HCT116 (cell line): ENCODE data around the gene ORC4. TPM values are rescaled to one million over a fixed set of nuclear protein-coding genes. Genes with fewer than 3 reads are reported as not detected.

ENCODE experiments used
- ATAC-seq: fragments of 200-7000 bp; cut with Tn5 transposase; 2 replicates; pipeline ENCODE4 v1.9.1; 2020; ENCODE audit warnings: mild to moderate bottlenecking, moderate library complexity
- BruUV-seq: library from RNA; stranded (reverse); fragments of 400-500 nt; replicated peaks from 2 replicates; lab custom pipeline; 2021; lab: Mats Ljungman, UMichigan
- CTCF ChIA-PET: fragments of 300-600 bp; sonication (Branson Sonifier 250); formaldehyde crosslinking; loops from one replicate; lab custom pipeline; 2021; ENCODE audit warnings: antibody characterized with exemption; lab: Charles Lee
- POLR2A ChIA-PET: fragments of 300-600, 350-600 bp; sonication (Branson Sonifier 250); formaldehyde crosslinking; loops from one replicate; lab custom pipeline; 2021; ENCODE audit warnings: antibody characterized with exemption; lab: Charles Lee
- RAD21 ChIA-PET, 2 experiments: fragments of 300-600 bp; sonication (Branson Sonifier 250); formaldehyde crosslinking; loops; one replicate each; lab custom pipeline; 2023; ENCODE audit warnings: low total read pairs in 2 of 2; ENCODE audit not compliant: uncharacterized antibody in 2 of 2, unreplicated experiment in 2 of 2, low non-redundant PET in 1 of 2; lab: Charles Lee
- DNase-seq: peaks from one replicate; pipeline ENCODE4 v3.0.0-alpha.2; 2010; ENCODE audit warnings: low read depth, low spot score
- H2AFZ ChIP-seq: fragments of 200-600 bp; shearing (Covaris generic), sonication (generic); 2 replicates; pipeline ENCODE4 v1.6.1; 2017; ENCODE audit warnings: low read depth, mixed run types, mixed read lengths, antibody characterized with exemption, low read length; ENCODE audit not compliant: poor library complexity, severe bottlenecking
- H3K27ac ChIP-seq: 2 replicates; pipeline ENCODE4 v1.5.1; 2012; ENCODE audit warnings: low read depth, low read length
- H3K27me3 ChIP-seq: fragments of 200-600 bp; sonication (generic); 2 replicates; pipeline ENCODE4 v1.6.1; 2016; ENCODE audit warnings: mixed run types, low read length, mixed read lengths; ENCODE audit not compliant: insufficient read depth
- H3K36me3 ChIP-seq, 2 experiments: fragments of 200-500 bp in 1 of 2; fragments of 200-600 bp in 1 of 2; sonication (Bioruptor generic) in 1 of 2; sonication (generic) in 1 of 2; 2 replicates each; pipeline versions ENCODE4 v1.5.1 to v1.6.1; 2014 to 2016; ENCODE audit warnings: low read length in 2 of 2, inconsistent platforms in 1 of 2, mixed read lengths in 1 of 2, mixed run types in 1 of 2; ENCODE audit not compliant: insufficient read depth in 2 of 2, control insufficient read depth in 1 of 2
- H3K4me1 ChIP-seq, 2 experiments: fragments of 200-600 bp in 1 of 2; sonication (generic) in 1 of 2; 2 replicates each; pipeline versions ENCODE4 v1.5.1 to v1.6.1; 2012 to 2017; ENCODE audit warnings: low read length in 2 of 2, inconsistent platforms in 1 of 2, mild to moderate bottlenecking in 1 of 2, mixed read lengths in 1 of 2, mixed run types in 1 of 2, moderate library complexity in 1 of 2; ENCODE audit not compliant: insufficient read depth in 2 of 2, control insufficient read depth in 1 of 2
- H3K4me2 ChIP-seq: fragments of 200-600 bp; sonication (generic); 2 replicates; pipeline ENCODE4 v1.6.1; 2017; ENCODE audit warnings: mixed run types, low read length, mixed read lengths
- H3K4me3 ChIP-seq, 2 experiments: fragments of 200-600 bp in 1 of 2; sonication (generic) in 1 of 2; replicated peaks in 1 of 2; 2 replicates each; pipeline ENCODE4 v1.5.1; 2011 to 2016; ENCODE audit warnings: low read length in 2 of 2, control low read depth in 1 of 2, low read depth in 1 of 2, mild to moderate bottlenecking in 1 of 2, mixed read lengths in 1 of 2, mixed run types in 1 of 2
- H3K79me2 ChIP-seq: fragments of 200-600 bp; sonication (generic); 2 replicates; pipeline ENCODE4 v1.6.1; 2017; ENCODE audit warnings: mild to moderate bottlenecking, mixed run types, low read length, moderate library complexity, mixed read lengths; ENCODE audit not compliant: insufficient read depth
- H3K9ac ChIP-seq: fragments of 200-600 bp; sonication (generic); 2 replicates; pipeline ENCODE4 v1.6.1; 2016; ENCODE audit warnings: low read length, mixed read lengths
- H3K9me2 ChIP-seq: fragments of 200-600 bp; sonication (generic), shearing (Covaris generic); 2 replicates; pipeline ENCODE4 v1.6.1; 2017; ENCODE audit warnings: mixed run types, mild to moderate bottlenecking, moderate library complexity; ENCODE audit not compliant: insufficient read depth
- H3K9me3 ChIP-seq, 2 experiments: fragments of 200-500 bp in 1 of 2; fragments of 200-600 bp in 1 of 2; sonication (Bioruptor generic) in 1 of 2; sonication (generic) in 1 of 2; 2 replicates each; pipeline ENCODE4 v1.6.1; 2014 to 2017; ENCODE audit warnings: low read length in 2 of 2, mixed read lengths in 2 of 2, inconsistent platforms in 1 of 2, low read depth in 1 of 2, mild to moderate bottlenecking in 1 of 2, mixed run types in 1 of 2, moderate library complexity in 1 of 2; ENCODE audit not compliant: control insufficient read depth in 1 of 2, insufficient read depth in 1 of 2
- H4K20me1 ChIP-seq: fragments of 200-600 bp; sonication (generic), shearing (Covaris generic); 2 replicates; pipeline ENCODE4 v1.6.1; 2017; ENCODE audit warnings: mixed run types, mild to moderate bottlenecking, moderate library complexity; ENCODE audit not compliant: insufficient read depth
- ATF3 ChIP-seq: IDR thresholded peaks from 2 replicates; pipeline ENCODE4 v1.6.1; 2012
- CBX3 ChIP-seq: IDR thresholded peaks from 2 replicates; pipeline ENCODE4 v1.6.1; 2012; ENCODE audit warnings: low read depth
- CTCF ChIP-seq, 3 experiments: fragments of 200-600 bp in 1 of 3; sonication (generic) in 1 of 3; IDR thresholded peaks in 2 of 3; conservative IDR thresholded peaks in 1 of 3; 2 replicates each; pipeline ENCODE4 v1.5.1; 2012 to 2017; ENCODE audit warnings: low read depth in 2 of 3, low read length in 2 of 3, antibody characterized with exemption in 1 of 3, borderline replicate concordance in 1 of 3, control low read depth in 1 of 3, mild to moderate bottlenecking in 1 of 3, mixed read lengths in 1 of 3, mixed run types in 1 of 3, moderate library complexity in 1 of 3; ENCODE audit not compliant: insufficient read depth in 1 of 3
- EGR1 ChIP-seq: IDR thresholded peaks from 2 replicates; pipeline ENCODE4 v1.6.1; 2012; ENCODE audit warnings: low read depth
- ELF1 ChIP-seq: IDR thresholded peaks from 2 replicates; pipeline ENCODE4 v1.6.1; 2012; ENCODE audit warnings: low read depth, borderline replicate concordance
- EZH2 ChIP-seq: fragments of 200-600 bp; sonication (generic); IDR thresholded peaks from 2 replicates; pipeline ENCODE4 v1.6.1; 2017; ENCODE audit warnings: antibody characterized with exemption, mixed run types
- EZH2phosphoT487 ChIP-seq: fragments of 200-600 bp; IDR thresholded peaks from 2 replicates; pipeline ENCODE4 v1.6.1; 2018; ENCODE audit warnings: antibody characterized with exemption, borderline replicate concordance
- JUND ChIP-seq: IDR thresholded peaks from 2 replicates; pipeline ENCODE4 v1.6.1; 2012
- POLR2A ChIP-seq: IDR thresholded peaks from 2 replicates; pipeline ENCODE4 v1.7.0; 2011; ENCODE audit warnings: borderline replicate concordance; ENCODE audit not compliant: insufficient read depth, insufficient read length; ENCODE audit errors: extremely low read depth
- POLR2AphosphoS5 ChIP-seq: IDR thresholded peaks from 2 replicates; pipeline ENCODE4 v1.6.1; 2011; ENCODE audit warnings: mild to moderate bottlenecking, low read depth, low read length, moderate library complexity
- REST ChIP-seq: IDR thresholded peaks from 2 replicates; pipeline ENCODE4 v1.6.1; 2012; ENCODE audit warnings: low read depth
- SIN3A ChIP-seq: IDR thresholded peaks from 2 replicates; pipeline ENCODE4 v1.6.1; 2012; ENCODE audit warnings: low read depth
- ZFX ChIP-seq: fragments of 450-650 bp; IDR thresholded peaks from 2 replicates; pipeline ENCODE4 v1.6.1; 2017
- intact Hi-C: fragments of 100-400 bp; cut with micrococcal nuclease; formaldehyde crosslinking; loops from 2 replicates; pipeline ENCODE4 v1.10.0; 2022
- total RNA-seq: library from RNA; stranded (reverse); gene quantifications from one replicate; pipeline ENCODE4 v1.2.1, GENCODE V29; 2021; ENCODE audit not compliant: unreplicated experiment

ORC4 gene
- total RNA-seq, 1 experiment from 2014 or later, result 51.0 TPM

- Histone ChIP-seq H2AFZ (no peak overlapping the region), H3K9me2 (no peaks in the 10 kb centered on the region), H3K4me2 (no peak overlapping the region), H3K79me2 (peaks cover 85% of the 10 kb centered on the region), H4K20me1 (peaks cover 11% of the 10 kb centered on the region; the same call in 1 of the 2 replicates), H3K27ac (no peak overlapping the region), H3K36me3 (no peaks in the 10 kb centered on the region), H3K27me3 (no peaks in the 10 kb centered on the region), H3K4me1 (no peaks in the 10 kb centered on the region), H3K9ac (no peak overlapping the region), H3K9me3 (no peaks in the 10 kb centered on the region), H3K4me3 (no peak overlapping the region)
- no peak for TF ChIP-seq EGR1
- TF ChIP-seq ATF3, result no peak
- TF ChIP-seq EZH2phosphoT487, result no peak
- no peak for TF ChIP-seq SIN3A
- intact Hi-C loops, result no loop called here
- ChIA-PET POLR2A (no interaction called here), CTCF (interaction anchor here (1.3 to 2.3 kb wide), 2 partner anchors 212 to 520 kb away, joined by 3 to 18 read pairs; no protein-coding TSS in a partner anchor), RAD21 (no interaction called here)
- BruUV-seq, result no TSS peak
- no peak for DNase-seq
- no peak for ATAC-seq
Measured at GRCh38 chr2:147989102-147989501, 31.4 kb downstream of the ORC4 start.

- peaks cover 93% of the 10 kb centered on the region for H3K79me2 ChIP-seq
- POLR2A ChIA-PET, result no interaction called here
- BruUV-seq, result no TSS peak
Measured at GRCh38 chr2:147980940-147981528, 39.5 kb downstream of the ORC4 start.

More at GRCh38 chr2:147980940-147981528, 39.5 kb downstream of the ORC4 start:
- Histone ChIP-seq H3K9me2 (no peaks in the 10 kb centered on the region), H3K4me1 (no peaks in the 10 kb centered on the region), H3K36me3 (0 out of 4 replicates have a peak, but pooled peaks cover 0 to 8% of the 10 kb centered on the region in 2 experiments), H3K9ac (no peak overlapping the region), H3K27ac (no peak overlapping the region), H3K4me3 (no peak overlapping the region), H3K9me3 (no peaks in the 10 kb centered on the region), H3K27me3 (no peaks in the 10 kb centered on the region), H4K20me1 (peaks cover 5% of the 10 kb centered on the region; the same call in 1 of the 2 replicates), H3K4me2 (no peak overlapping the region), H2AFZ (no peak overlapping the region)
- intact Hi-C loops, result no loop called here
- no peak for TF ChIP-seq JUND
- TF ChIP-seq EZH2, result no peak
- no peak for TF ChIP-seq EGR1
- TF ChIP-seq SIN3A, result no peak
- TF ChIP-seq CBX3, result no peak
- no peak for TF ChIP-seq REST
- TF ChIP-seq CTCF (IDR thresholded peaks at IDR 0.05 in 2 of 3, conservative IDR thresholded peaks at IDR 0.05 in 1 of 3; ENCODE audit: borderline replicate concordance in 1 of 3, insufficient read depth in 1 of 3, low read depth in 2 of 3, low read length in 2 of 3), result no peak
- TF ChIP-seq EZH2phosphoT487, result no peak
- TF ChIP-seq ZFX, result no peak
- no peak for TF ChIP-seq ELF1
- TF ChIP-seq POLR2AphosphoS5, result no peak
- TF ChIP-seq POLR2A, result no peak
- DNase-seq, result no peak
- ChIA-PET RAD21 (no interaction called here), CTCF (no interaction called here)
- ATAC-seq, result no peak
